Gastrocnemius medialis (tissue), 4 donors: ENCODE measurements around the gene FBXO33.

Experiments
- CTCF ChIP-seq, 5 experiments: fragments of 450-650 bp in 3 of 5; fragments of 200-600 bp in 2 of 5; sonication (generic) in 2 of 5; IDR thresholded peaks in 4 of 5; conservative IDR thresholded peaks in 1 of 5; 1 replicate in 4 of 5; 2 replicates in 1 of 5; pipeline ENCODE4 v1.5.1; 2016 to 2019; ENCODE audit warnings: antibody characterized with exemption in 5 of 5, mild to moderate bottlenecking in 3 of 5, moderate library complexity in 3 of 5
- POLR2A ChIP-seq, 2 donors: fragments of 450-650 bp; IDR thresholded peaks; one replicate each; pipeline ENCODE4 v1.6.1; 2017; ENCODE audit warnings: antibody characterized with exemption in 2 of 2, mild to moderate bottlenecking in 2 of 2, moderate library complexity in 2 of 2

- TF ChIP-seq CTCF (IDR thresholded peaks at IDR 0.05 in 4 of 5, conservative IDR thresholded peaks at IDR 0.05 in 1 of 5), result peak in 3 of 5 experiments; percentile 13 to 36 (median 34)
- TF ChIP-seq POLR2A (IDR thresholded peaks at IDR 0.05), result peak; percentile 52 to 57
Observed at GRCh38 chr14:39432619-39433451, 602 bp upstream of the FBXO33 start.
